GM15510 (cell line): ENCODE data around the gene EFNB3.

Experiments used
- POLR2A ChIP-seq: IDR thresholded peaks from 3 replicates; pipeline ENCODE4 v1.6.1; 2011; ENCODE audit warnings: borderline replicate concordance; ENCODE audit not compliant: insufficient read length; ENCODE audit errors: extremely low read depth

The EFNB3 gene

GRCh38 chr17:7704601-7705268 lies at the start of gene EFNB3:
TSS of gene EFNB3 (plus strand) at chr17:7705202. CDS start at chr17:7705599, 397 bp downstream.
- TF ChIP-seq POLR2A, result no peak

- no peak for TF ChIP-seq POLR2A
These were observed 49.5 kb upstream of the EFNB3 start for GRCh38 chr17:7655541-7655840.

GRCh38 chr17:7656958-7657609 lies 47.9 kb upstream of the EFNB3 start:
- no peak for TF ChIP-seq POLR2A

GRCh38 chr17:7667656-7668406 lies 37.2 kb upstream of the EFNB3 start:
- TF ChIP-seq POLR2A, result no peak

- no peak for TF ChIP-seq POLR2A
These were observed 36.5 kb upstream of the EFNB3 start for GRCh38 chr17:7668482-7668881.

GRCh38 chr17:7673239-7673638 lies 31.8 kb upstream of the EFNB3 start:
- no peak for TF ChIP-seq POLR2A

GRCh38 chr17:7674934-7675333 lies 30.1 kb upstream of the EFNB3 start:
- no peak for TF ChIP-seq POLR2A

- TF ChIP-seq POLR2A, result no peak
These were observed 28.5 kb upstream of the EFNB3 start for GRCh38 chr17:7676533-7676932.

GRCh38 chr17:7677388-7678067 lies 27.5 kb upstream of the EFNB3 start:
- no peak for TF ChIP-seq POLR2A

- TF ChIP-seq POLR2A, result no peak
These were observed 20.0 kb upstream of the EFNB3 start for GRCh38 chr17:7684851-7685532.

GRCh38 chr17:7685533-7686221 lies 19.3 kb upstream of the EFNB3 start:
- peak; percentile 67 for TF ChIP-seq POLR2A

- peak; percentile 86 for TF ChIP-seq POLR2A
These were observed 18.6 kb upstream of the EFNB3 start for GRCh38 chr17:7686222-7687071.
